K562 (cell line): ENCODE data around the gene HNRNPH1. TPM values are rescaled to one million over a fixed set of nuclear protein-coding genes. Genes with fewer than 3 reads are reported as not detected.

Experiments
- ARID1B ChIP-seq: fragments of 450-650 bp; IDR thresholded peaks from 2 replicates; pipeline ENCODE4 v1.6.1; 2016; ENCODE audit warnings: antibody characterized with exemption, mild to moderate bottlenecking, inconsistent platforms
- ARID2 ChIP-seq: fragments of 450-650 bp; IDR thresholded peaks from 2 replicates; pipeline ENCODE4 v1.6.1; 2017; ENCODE audit warnings: antibody characterized with exemption, mild to moderate bottlenecking
- CBFA2T2 ChIP-seq: fragments of 450-650 bp; conservative IDR thresholded peaks from 2 replicates; pipeline ENCODE4 v1.6.1; 2017; ENCODE audit warnings: mild to moderate bottlenecking
- CCAR2 ChIP-seq: fragments of 200-400 bp; formaldehyde crosslinking; IDR thresholded peaks from 2 replicates; pipeline ENCODE4 v1.6.1; 2017; ENCODE audit warnings: mild to moderate bottlenecking, low read depth, low read length
- CEBPG ChIP-seq, 3 experiments: fragments of 200-800 bp in 1 of 3; sonication (Bioruptor generic) in 1 of 3; sonication (generic) in 1 of 3; formaldehyde crosslinking in 1 of 3; IDR thresholded peaks in 2 of 3; conservative IDR thresholded peaks in 1 of 3; 2 replicates each; pipeline versions ENCODE4 v1.6.1 to v1.8.0; 2016 to 2022; ENCODE audit warnings: missing compliant biosample characterization in 2 of 3, missing genetic modification characterization in 2 of 3, mild to moderate bottlenecking in 1 of 3, missing genetic modification reagents in 1 of 3
- CREB1 ChIP-seq, 2 experiments: sonication (generic) in 1 of 2; formaldehyde crosslinking in 1 of 2; IDR thresholded peaks; 2 replicates each; pipeline versions ENCODE4 v1.6.1 to v1.8.0; 2012 to 2022; ENCODE audit warnings: inconsistent platforms in 1 of 2, mild to moderate bottlenecking in 1 of 2, missing genetic modification reagents in 1 of 2, moderate library complexity in 1 of 2
- CXXC5 ChIP-seq: fragments of 250-450 bp; sonication (Bioruptor Pico); IDR thresholded peaks from 2 replicates; pipeline ENCODE4 v1.8.0; 2022; ENCODE audit warnings: inconsistent platforms, mild to moderate bottlenecking, moderate library complexity
- DMBX1 ChIP-seq: fragments of 250-450 bp; sonication (Bioruptor Pico); IDR thresholded peaks from 2 replicates; pipeline ENCODE4 v1.8.0; 2022; ENCODE audit warnings: inconsistent platforms, mild to moderate bottlenecking, moderate library complexity, borderline replicate concordance
- DPF2 ChIP-seq: fragments of 450-650 bp; IDR thresholded peaks from 2 replicates; pipeline ENCODE4 v1.6.1; 2016
- EP300 ChIP-seq: IDR thresholded peaks from 2 replicates; pipeline ENCODE4 v1.6.1; 2012; ENCODE audit warnings: low read length, improper control_type of control experiment
- KDM5B ChIP-seq: fragments of 200-600 bp; sonication (generic); IDR thresholded peaks from 2 replicates; pipeline ENCODE4 v1.6.1; 2012; ENCODE audit warnings: low read depth, mild to moderate bottlenecking, moderate library complexity, low read length, control low read depth, inconsistent platforms; ENCODE audit not compliant: insufficient replicate concordance
- KLF1 ChIP-seq: fragments of 450-650 bp; IDR thresholded peaks from 2 replicates; pipeline ENCODE4 v1.6.1; 2016; ENCODE audit warnings: missing genetic modification characterization, missing compliant biosample characterization
- MEIS2 ChIP-seq: fragments of 450-650 bp; IDR thresholded peaks from 2 replicates; pipeline ENCODE4 v1.6.1; 2014; ENCODE audit warnings: mild to moderate bottlenecking; ENCODE audit not compliant: partially characterized antibody
- NCOR1 ChIP-seq: fragments of 450-650 bp; IDR thresholded peaks from 2 replicates; pipeline ENCODE4 v1.6.1; 2016; ENCODE audit warnings: mild to moderate bottlenecking, moderate library complexity
- PCBP2 ChIP-seq: fragments of 200-400 bp; formaldehyde crosslinking; IDR thresholded peaks from 2 replicates; pipeline ENCODE4 v1.6.1; 2018; ENCODE audit warnings: low read length, low read depth, mild to moderate bottlenecking, moderate library complexity; ENCODE audit not compliant: poor library complexity, severe bottlenecking
- RCOR1 ChIP-seq, 2 experiments: IDR thresholded peaks; 2 replicates each; pipeline ENCODE4 v1.6.1; 2012; ENCODE audit warnings: low read depth in 2 of 2, low read length in 2 of 2, borderline replicate concordance in 1 of 2, improper control_type of control experiment in 1 of 2
- U2AF1 ChIP-seq: fragments of 200-400 bp; formaldehyde crosslinking; optimal IDR thresholded peaks from 2 replicates; pipeline ENCODE3; 2017; ENCODE audit warnings: mild to moderate bottlenecking, low read depth, low read length, moderate library complexity
- ZKSCAN3 ChIP-seq: fragments of 250-450 bp; sonication (Bioruptor Pico); IDR thresholded peaks from 2 replicates; pipeline ENCODE4 v1.4.0; 2020
- polyA plus RNA-seq, 8 experiments: library from polyadenylated mRNA; depleted of rRNA in 4 of 8; stranded (reverse) in 5 of 8; unstranded in 3 of 8; fragments of >200 nt; fragmentation: Nextera tagmentation in 2 of 8; fragmentation: Illumina TruSeq in 1 of 8; extraction: Ambion mirVana in 2 of 8; extraction: Trizol in 1 of 8; gene quantifications; 2 replicates each; pipeline versions ENCODE4 v1.2.1 to v1.2.3, GENCODE V29; 2011 to 2014; ENCODE audit warnings: inconsistent platforms in 1 of 8, missing spikeins in 1 of 8
- total RNA-seq, 7 experiments: library from RNA; depleted of rRNA in 6 of 7; stranded (reverse); fragments of >200 nt in 6 of 7; fragmentation: Illumina TruSeq in 2 of 7; extraction: Trizol in 2 of 7; gene quantifications; 2 replicates each; pipeline versions ENCODE4 v1.2.1 to v1.2.3, GENCODE V29; 2011 to 2021; ENCODE audit warnings: low replicate concordance in 1 of 7
- TF ChIP-seq, protein P1 (sequence below), 2 experiments: fragments of 200-800 bp in 1 of 2; sonication (Bioruptor generic) in 1 of 2; sonication (generic) in 1 of 2; formaldehyde crosslinking in 1 of 2; IDR thresholded peaks in 1 of 2; conservative IDR thresholded peaks in 1 of 2; 2 replicates each; pipeline versions ENCODE4 v1.5.0 to v1.6.1; 2016 to 2020; ENCODE audit warnings: missing compliant biosample characterization in 1 of 2, missing genetic modification characterization in 1 of 2, missing genetic modification reagents in 1 of 2
- TF ChIP-seq, protein P2 (sequence below): sonication (generic); formaldehyde crosslinking; IDR thresholded peaks from 2 replicates; pipeline ENCODE4 v1.8.1; 2022; ENCODE audit warnings: missing genetic modification reagents
- TF ChIP-seq, protein P3 (sequence below): fragments of 450-650 bp; IDR thresholded peaks from 2 replicates; pipeline ENCODE4 v1.6.1; 2014; ENCODE audit warnings: low read depth, mild to moderate bottlenecking, moderate library complexity, borderline replicate concordance
- TF ChIP-seq, protein P4 (sequence below): fragments of 250-450 bp; sonication (Bioruptor Pico); IDR thresholded peaks from 2 replicates; pipeline ENCODE4 v1.8.0; 2021; ENCODE audit warnings: mild to moderate bottlenecking, moderate library complexity

The HNRNPH1 gene
- total and polyA plus RNA-seq, 9 of the 15 experiments (the other 6 are each of a cell fraction or from before 2014, with no cell fraction given): 103 to 656 (median 561) TPM

DNA sequence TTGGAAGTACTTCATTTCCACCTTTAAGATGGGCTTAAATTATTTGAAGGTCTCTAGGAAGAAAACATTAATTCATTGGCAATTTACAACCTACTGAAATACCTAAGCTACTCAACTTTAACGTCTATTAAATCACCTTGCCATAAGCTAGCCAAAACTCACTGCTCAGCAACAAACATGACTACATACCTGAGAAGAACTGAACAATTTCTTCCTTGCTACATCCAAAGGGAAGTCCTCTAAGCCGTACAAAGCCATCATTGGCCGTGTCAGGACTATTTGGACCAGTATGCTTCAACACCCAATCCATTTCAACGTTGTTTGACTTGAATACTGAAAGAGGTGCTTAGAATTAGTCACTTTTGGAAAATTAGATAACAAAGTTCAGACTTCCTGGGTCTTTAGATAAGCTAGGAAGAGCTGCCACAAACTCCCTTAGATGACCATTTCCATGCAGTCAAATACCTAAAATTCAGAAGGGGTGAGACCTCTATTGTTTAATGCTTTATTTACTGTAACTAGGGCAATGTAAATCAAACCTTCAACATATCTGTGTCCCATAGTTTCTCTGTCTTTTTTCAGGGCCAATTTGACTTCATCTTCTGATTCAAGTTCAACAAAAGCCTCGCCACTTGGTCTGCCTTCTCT is 2.6 kb downstream of the HNRNPH1 start (continued):
- no peak for TF ChIP-seq CEBPG (CRISPR knock-in tag; IDR thresholded peaks at IDR 0.05)
- TF ChIP-seq CEBPG (tag; conservative IDR thresholded peaks at IDR 0.05 in 1 of 2, IDR thresholded peaks at IDR 0.05 in 1 of 2): no peak
- TF ChIP-seq U2AF1: peak; percentile 35
- no peak for TF ChIP-seq KLF1 (tag)
- peak; percentile 83 for TF ChIP-seq ARID1B
- TF ChIP-seq, protein P1, sequence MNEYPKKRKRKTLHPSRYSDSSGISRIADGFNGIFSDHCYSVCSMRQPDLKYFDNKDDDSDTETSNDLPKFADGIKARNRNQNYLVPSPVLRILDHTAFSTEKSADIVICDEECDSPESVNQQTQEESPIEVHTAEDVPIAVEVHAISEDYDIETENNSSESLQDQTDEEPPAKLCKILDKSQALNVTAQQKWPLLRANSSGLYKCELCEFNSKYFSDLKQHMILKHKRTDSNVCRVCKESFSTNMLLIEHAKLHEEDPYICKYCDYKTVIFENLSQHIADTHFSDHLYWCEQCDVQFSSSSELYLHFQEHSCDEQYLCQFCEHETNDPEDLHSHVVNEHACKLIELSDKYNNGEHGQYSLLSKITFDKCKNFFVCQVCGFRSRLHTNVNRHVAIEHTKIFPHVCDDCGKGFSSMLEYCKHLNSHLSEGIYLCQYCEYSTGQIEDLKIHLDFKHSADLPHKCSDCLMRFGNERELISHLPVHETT (CRISPR knock-in tag; conservative IDR thresholded peaks at IDR 0.05 in 1 of 2, IDR thresholded peaks at IDR 0.05 in 1 of 2): no peak
- peak; percentile 78 for TF ChIP-seq DPF2
- no peak for TF ChIP-seq KDM5B
- no peak for TF ChIP-seq ARID2
- 0 out of 2 replicates have a peak, but pooled peaks have one; percentile 18 for TF ChIP-seq CXXC5 (CRISPR knock-in tag)
- TF ChIP-seq, protein P2, sequence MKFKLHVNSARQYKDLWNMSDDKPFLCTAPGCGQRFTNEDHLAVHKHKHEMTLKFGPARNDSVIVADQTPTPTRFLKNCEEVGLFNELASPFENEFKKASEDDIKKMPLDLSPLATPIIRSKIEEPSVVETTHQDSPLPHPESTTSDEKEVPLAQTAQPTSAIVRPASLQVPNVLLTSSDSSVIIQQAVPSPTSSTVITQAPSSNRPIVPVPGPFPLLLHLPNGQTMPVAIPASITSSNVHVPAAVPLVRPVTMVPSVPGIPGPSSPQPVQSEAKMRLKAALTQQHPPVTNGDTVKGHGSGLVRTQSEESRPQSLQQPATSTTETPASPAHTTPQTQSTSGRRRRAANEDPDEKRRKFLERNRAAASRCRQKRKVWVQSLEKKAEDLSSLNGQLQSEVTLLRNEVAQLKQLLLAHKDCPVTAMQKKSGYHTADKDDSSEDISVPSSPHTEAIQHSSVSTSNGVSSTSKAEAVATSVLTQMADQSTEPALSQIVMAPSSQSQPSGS (CRISPR knock-in tag): no peak
- TF ChIP-seq RCOR1 (IDR thresholded peaks at IDR 0.05; ENCODE audit: borderline replicate concordance in 1 of 2, low read depth in 2 of 2, low read length in 2 of 2): no peak; a peak in 1 of 4 replicates
- peak; percentile 46; the same call in 1 of the 2 replicates for TF ChIP-seq CBFA2T2
- TF ChIP-seq MEIS2: peak; percentile 11
- peak; percentile 52; the same call in 1 of the 2 replicates for TF ChIP-seq EP300
- no peak for TF ChIP-seq ZKSCAN3
- TF ChIP-seq, protein P3, sequence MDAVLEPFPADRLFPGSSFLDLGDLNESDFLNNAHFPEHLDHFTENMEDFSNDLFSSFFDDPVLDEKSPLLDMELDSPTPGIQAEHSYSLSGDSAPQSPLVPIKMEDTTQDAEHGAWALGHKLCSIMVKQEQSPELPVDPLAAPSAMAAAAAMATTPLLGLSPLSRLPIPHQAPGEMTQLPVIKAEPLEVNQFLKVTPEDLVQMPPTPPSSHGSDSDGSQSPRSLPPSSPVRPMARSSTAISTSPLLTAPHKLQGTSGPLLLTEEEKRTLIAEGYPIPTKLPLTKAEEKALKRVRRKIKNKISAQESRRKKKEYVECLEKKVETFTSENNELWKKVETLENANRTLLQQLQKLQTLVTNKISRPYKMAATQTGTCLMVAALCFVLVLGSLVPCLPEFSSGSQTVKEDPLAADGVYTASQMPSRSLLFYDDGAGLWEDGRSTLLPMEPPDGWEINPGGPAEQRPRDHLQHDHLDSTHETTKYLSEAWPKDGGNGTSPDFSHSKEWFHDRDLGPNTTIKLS: no peak
- no peak for TF ChIP-seq CREB1 (IDR thresholded peaks at IDR 0.05)
- no peak for TF ChIP-seq CREB1 (CRISPR knock-in tag; IDR thresholded peaks at IDR 0.05)
- TF ChIP-seq, protein P4, sequence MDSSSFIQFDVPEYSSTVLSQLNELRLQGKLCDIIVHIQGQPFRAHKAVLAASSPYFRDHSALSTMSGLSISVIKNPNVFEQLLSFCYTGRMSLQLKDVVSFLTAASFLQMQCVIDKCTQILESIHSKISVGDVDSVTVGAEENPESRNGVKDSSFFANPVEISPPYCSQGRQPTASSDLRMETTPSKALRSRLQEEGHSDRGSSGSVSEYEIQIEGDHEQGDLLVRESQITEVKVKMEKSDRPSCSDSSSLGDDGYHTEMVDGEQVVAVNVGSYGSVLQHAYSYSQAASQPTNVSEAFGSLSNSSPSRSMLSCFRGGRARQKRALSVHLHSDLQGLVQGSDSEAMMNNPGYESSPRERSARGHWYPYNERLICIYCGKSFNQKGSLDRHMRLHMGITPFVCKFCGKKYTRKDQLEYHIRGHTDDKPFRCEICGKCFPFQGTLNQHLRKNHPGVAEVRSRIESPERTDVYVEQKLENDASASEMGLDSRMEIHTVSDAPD (CRISPR knock-in tag): no peak
- TF ChIP-seq DMBX1: no peak
- TF ChIP-seq CCAR2: no peak
- no peak for TF ChIP-seq PCBP2
- TF ChIP-seq NCOR1: peak; percentile 46
